ENCODE measurements around the gene SLC4A1.

DNA sequence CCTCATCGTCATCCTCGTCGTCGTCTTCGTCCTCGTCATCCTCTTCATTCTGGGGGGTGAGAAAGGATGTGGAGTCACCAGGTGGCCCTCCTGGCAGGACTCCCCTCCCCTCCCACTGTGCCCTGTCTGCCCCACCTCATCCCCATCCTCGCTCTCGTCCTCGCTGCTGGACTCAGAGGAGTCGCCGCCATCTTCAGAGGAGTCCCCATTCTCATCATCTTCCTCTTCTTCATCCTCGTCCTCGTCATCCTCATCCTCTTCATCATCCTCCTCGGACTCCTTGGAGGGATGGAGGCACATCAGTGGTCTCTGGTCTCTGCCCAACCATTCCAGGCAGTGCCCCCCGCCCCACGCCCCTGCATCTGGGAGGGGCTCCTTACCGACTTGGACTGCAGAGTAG, 60.6 kb downstream of the SLC4A1 start:
- TF ChIP-seq POLR2A (IDR thresholded peaks at IDR 0.05) = no peak
- TF ChIP-seq, protein P1, sequence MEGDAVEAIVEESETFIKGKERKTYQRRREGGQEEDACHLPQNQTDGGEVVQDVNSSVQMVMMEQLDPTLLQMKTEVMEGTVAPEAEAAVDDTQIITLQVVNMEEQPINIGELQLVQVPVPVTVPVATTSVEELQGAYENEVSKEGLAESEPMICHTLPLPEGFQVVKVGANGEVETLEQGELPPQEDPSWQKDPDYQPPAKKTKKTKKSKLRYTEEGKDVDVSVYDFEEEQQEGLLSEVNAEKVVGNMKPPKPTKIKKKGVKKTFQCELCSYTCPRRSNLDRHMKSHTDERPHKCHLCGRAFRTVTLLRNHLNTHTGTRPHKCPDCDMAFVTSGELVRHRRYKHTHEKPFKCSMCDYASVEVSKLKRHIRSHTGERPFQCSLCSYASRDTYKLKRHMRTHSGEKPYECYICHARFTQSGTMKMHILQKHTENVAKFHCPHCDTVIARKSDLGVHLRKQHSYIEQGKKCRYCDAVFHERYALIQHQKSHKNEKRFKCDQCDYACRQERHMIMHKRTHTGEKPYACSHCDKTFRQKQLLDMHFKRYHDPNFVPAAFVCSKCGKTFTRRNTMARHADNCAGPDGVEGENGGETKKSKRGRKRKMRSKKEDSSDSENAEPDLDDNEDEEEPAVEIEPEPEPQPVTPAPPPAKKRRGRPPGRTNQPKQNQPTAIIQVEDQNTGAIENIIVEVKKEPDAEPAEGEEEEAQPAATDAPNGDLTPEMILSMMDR (IDR thresholded peaks at IDR 0.05 in 4 of 5, conservative IDR thresholded peaks at IDR 0.05 in 1 of 5) = no peak
